ENCODE results near the gene FHL1.

Gene FHL1

GRCh38 chrX:136143711-136144110 is 3.6 kb upstream of the FHL1 start:
- H3K4me3 ChIP-seq (ENCODE audit: control insufficient read depth, low read depth, low read length) = no peak overlapping the region
- DNase-seq (ENCODE audit: low read depth) = no peak
- no peak for TF ChIP-seq CTCF (IDR thresholded peaks at IDR 0.05; ENCODE audit: control insufficient read depth, insufficient read depth, low read depth, low read length, missing control alignments)

- no peak for TF ChIP-seq CTCF (IDR thresholded peaks at IDR 0.05; ENCODE audit: control insufficient read depth, insufficient read depth, low read depth, low read length, missing control alignments)
- DNase-seq (ENCODE audit: low read depth) = no peak
- peak overlapping the region; percentile 51 for H3K4me3 ChIP-seq (ENCODE audit: control insufficient read depth, low read depth, low read length)
Measured at GRCh38 chrX:136146614-136147314, 569 bp upstream of the FHL1 start.

- H3K4me3 ChIP-seq (ENCODE audit: control insufficient read depth, low read depth, low read length) = peak overlapping the region; percentile 53
- no peak for TF ChIP-seq CTCF (IDR thresholded peaks at IDR 0.05; ENCODE audit: control insufficient read depth, insufficient read depth, low read depth, low read length, missing control alignments)
- no peak for DNase-seq (ENCODE audit: low read depth)
Measured at GRCh38 chrX:136147976-136148375, 643 bp downstream of the FHL1 start.

DNA sequence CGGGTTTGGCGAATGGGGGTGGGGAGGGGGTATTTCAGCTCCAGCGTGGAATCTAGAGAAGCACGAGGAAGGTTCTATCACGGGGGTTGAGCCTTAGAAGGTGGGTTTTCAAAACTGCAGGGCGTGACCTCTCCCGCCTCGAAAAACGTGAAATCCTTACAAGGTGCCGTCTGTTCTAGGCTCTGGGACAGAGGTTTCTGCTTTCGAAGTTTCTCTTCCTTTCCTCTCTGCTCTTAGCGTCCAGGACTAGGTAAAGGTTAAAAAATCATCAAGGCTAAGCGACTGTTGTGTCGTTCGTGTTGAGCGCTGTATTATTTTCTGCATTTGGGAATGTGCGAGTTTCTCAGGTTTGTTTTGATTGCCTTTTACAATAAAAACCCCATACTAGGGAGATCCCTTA is 1.1 kb downstream of the FHL1 start:
- TF ChIP-seq CTCF (IDR thresholded peaks at IDR 0.05; ENCODE audit: control insufficient read depth, insufficient read depth, low read depth, low read length, missing control alignments) = no peak
- DNase-seq (ENCODE audit: low read depth) = no peak
- peak overlapping the region; percentile 53 for H3K4me3 ChIP-seq (ENCODE audit: control insufficient read depth, low read depth, low read length)

DNA sequence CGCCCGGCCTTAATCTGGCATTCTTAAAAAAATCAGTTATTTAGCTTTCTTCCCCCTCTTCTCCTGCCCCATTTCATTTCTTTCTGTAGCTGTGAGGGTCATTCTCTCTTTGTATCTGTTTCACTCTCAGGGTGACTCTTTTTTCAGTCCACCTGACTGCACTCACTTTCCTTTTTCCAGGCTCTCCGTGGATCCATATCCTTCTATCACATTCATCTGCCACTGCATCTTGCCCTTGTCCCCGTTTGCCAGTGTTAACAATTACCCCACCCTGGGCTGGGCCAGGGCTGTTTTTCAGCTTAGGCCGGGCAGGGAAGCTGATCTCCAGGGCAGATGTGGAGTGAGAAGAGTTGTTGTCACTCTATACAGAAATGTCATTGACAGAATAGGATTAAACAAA is 7.7 kb downstream of the FHL1 start:
- DNase-seq (ENCODE audit: low read depth) = no peak
- no peak overlapping the region for H3K4me3 ChIP-seq (ENCODE audit: control insufficient read depth, low read depth, low read length)

GRCh38 chrX:136156560-136157117 is 9.3 kb downstream of the FHL1 start:
- no peak for DNase-seq (ENCODE audit: low read depth)
- H3K4me3 ChIP-seq (ENCODE audit: control insufficient read depth, low read depth, low read length) = no peak overlapping the region
- no peak for TF ChIP-seq CTCF (IDR thresholded peaks at IDR 0.05; ENCODE audit: control insufficient read depth, insufficient read depth, low read depth, low read length, missing control alignments)

More for the DNA sequence above, 7.7 kb downstream of the FHL1 start:
- no peak for TF ChIP-seq CTCF (IDR thresholded peaks at IDR 0.05; ENCODE audit: control insufficient read depth, insufficient read depth, low read depth, low read length, missing control alignments)

Measured in AG09309 (cell line).